ENCODE data around the gene FASTKD3.
A peak's percentile ranks its signal among the peaks of the same experiment; 100 is the strongest.
"Not testable (repeated sequence)": the region's sequence is repeated elsewhere in the genome, so short reads cannot be mapped to it uniquely, and the experiment has no call there.

Gene FASTKD3

GRCh38 chr5:7868773-7869473 is at the start of gene FASTKD3, which contains the start of gene MTRR:
Gene FASTKD3 (minus strand): TSS chr5:7869031. CDS start chr5:7868083, 948 bp downstream.
Gene MTRR (plus strand): TSS chr5:7869148. CDS start chr5:7870795, 1,647 bp downstream.
- FAIRE-seq (peak; percentile 97), DNase-seq (ENCODE audit: low spot score) (peak; percentile 98)

GRCh38 chr5:7917130-7918123 is 48.6 kb upstream of the FASTKD3 start:
- DNase-seq (ENCODE audit: low spot score) = no peak
- FAIRE-seq = peak; percentile 13

GRCh38 chr5:7916171-7916804 is 47.5 kb upstream of the FASTKD3 start:
- no peak for DNase-seq (ENCODE audit: low spot score)
- FAIRE-seq = no peak

GRCh38 chr5:7911429-7911771 is 42.6 kb upstream of the FASTKD3 start:
- DNase-seq (ENCODE audit: low spot score); FAIRE-seq: not testable (repeated sequence)

- no peak for DNase-seq (ENCODE audit: low spot score)
- FAIRE-seq = no peak
Observed at GRCh38 chr5:7910738-7911428, 42.1 kb upstream of the FASTKD3 start.

GRCh38 chr5:7908317-7908716 is 39.5 kb upstream of the FASTKD3 start:
- FAIRE-seq (no peak), DNase-seq (ENCODE audit: low spot score) (no peak)

- DNase-seq (ENCODE audit: low spot score) (no peak), FAIRE-seq (no peak)
Observed at GRCh38 chr5:7907612-7908011, 38.8 kb upstream of the FASTKD3 start.

- peak; percentile 35 for DNase-seq (ENCODE audit: low spot score)
- FAIRE-seq = no peak
Observed at GRCh38 chr5:7904170-7904569, 35.3 kb upstream of the FASTKD3 start.

GRCh38 chr5:7902666-7903625 is 34.1 kb upstream of the FASTKD3 start:
- FAIRE-seq (no peak), DNase-seq (ENCODE audit: low spot score) (no peak)

- DNase-seq (ENCODE audit: low spot score) (no peak), FAIRE-seq (no peak)
Observed at GRCh38 chr5:7902201-7902600, 33.4 kb upstream of the FASTKD3 start.

- FAIRE-seq (no peak), DNase-seq (ENCODE audit: low spot score) (peak; percentile 65)
Observed at GRCh38 chr5:7897014-7897600, 28.3 kb upstream of the FASTKD3 start.

- FAIRE-seq (no peak), DNase-seq (ENCODE audit: low spot score) (no peak)
Observed at GRCh38 chr5:7894860-7895259, 26.0 kb upstream of the FASTKD3 start.

GRCh38 chr5:7894439-7894838 is 25.6 kb upstream of the FASTKD3 start:
- FAIRE-seq (no peak), DNase-seq (ENCODE audit: low spot score) (no peak)

GRCh38 chr5:7888901-7889300 is 20.1 kb upstream of the FASTKD3 start:
- FAIRE-seq = no peak
- DNase-seq (ENCODE audit: low spot score) = no peak

GRCh38 chr5:7886849-7887475 is 18.1 kb upstream of the FASTKD3 start:
- DNase-seq (ENCODE audit: low spot score) (peak; percentile 23), FAIRE-seq (no peak)

- FAIRE-seq (no peak), DNase-seq (ENCODE audit: low spot score) (no peak)
Observed at GRCh38 chr5:7884491-7885267, 15.8 kb upstream of the FASTKD3 start.

- no peak for FAIRE-seq
Observed at GRCh38 chr5:7882926-7883325, 14.1 kb upstream of the FASTKD3 start.

GRCh38 chr5:7881816-7882215 is 13.0 kb upstream of the FASTKD3 start:
- DNase-seq (ENCODE audit: low spot score) = no peak
- FAIRE-seq = no peak

More at GRCh38 chr5:7882926-7883325, 14.1 kb upstream of the FASTKD3 start:
- no peak for DNase-seq (ENCODE audit: low spot score)

Data from urothelium cell line (cell line).